HG03460 (cell line): ENCODE measurements around the gene ATP6V0A1.

Experiments
- ATAC-seq: cut with Tn5 transposase; IDR thresholded peaks from one replicate; pipeline ENCODE4 v1.9.1; 2021; ENCODE audit not compliant: unreplicated experiment

Gene ATP6V0A1

GRCh38 chr17:42518046-42518754 lies 59.5 kb downstream of the ATP6V0A1 start:
- no peak for ATAC-seq

- ATAC-seq: no peak
Observed at GRCh38 chr17:42518755-42519545, 60.3 kb downstream of the ATP6V0A1 start.

- no peak for ATAC-seq
Observed at GRCh38 chr17:42519546-42520491, 61.1 kb downstream of the ATP6V0A1 start.

GRCh38 chr17:42520540-42520951 lies 61.9 kb downstream of the ATP6V0A1 start:
- no peak for ATAC-seq

- no peak for ATAC-seq
Observed at GRCh38 chr17:42521036-42521435, 62.4 kb downstream of the ATP6V0A1 start.

GRCh38 chr17:42521666-42522262 lies 63.1 kb downstream of the ATP6V0A1 start:
- no peak for ATAC-seq

- ATAC-seq: no peak
Observed at GRCh38 chr17:42522263-42522790, 63.6 kb downstream of the ATP6V0A1 start.

- ATAC-seq: no peak
Observed at GRCh38 chr17:42522798-42523278, 64.2 kb downstream of the ATP6V0A1 start.

GRCh38 chr17:42525221-42525620 lies 66.5 kb downstream of the ATP6V0A1 start:
- no peak for ATAC-seq

- ATAC-seq: no peak
Observed at GRCh38 chr17:42526031-42526444, 67.4 kb downstream of the ATP6V0A1 start.

GRCh38 chr17:42527932-42528331 lies 69.3 kb downstream of the ATP6V0A1 start:
- no peak for ATAC-seq

GRCh38 chr17:42529061-42529460 lies 70.4 kb downstream of the ATP6V0A1 start:
- ATAC-seq: no peak

GRCh38 chr17:42530952-42531454 lies 72.3 kb downstream of the ATP6V0A1 start:
- no peak for ATAC-seq

GRCh38 chr17:42531455-42532354 lies 73.0 kb downstream of the ATP6V0A1 start:
- ATAC-seq: no peak

- ATAC-seq: no peak
Observed at GRCh38 chr17:42535155-42536047, 76.7 kb downstream of the ATP6V0A1 start.

GRCh38 chr17:42536048-42536371 lies 77.3 kb downstream of the ATP6V0A1 start, which contains the start of gene NAGLU:
TSS of gene NAGLU (plus strand) at chr17:42536241. CDS start at chr17:42536273, 32 bp downstream.
- peak; percentile 89 for ATAC-seq

- peak; percentile 55 for ATAC-seq
Observed at GRCh38 chr17:42536372-42537155, 77.9 kb downstream of the ATP6V0A1 start.
